OCI-LY7 (cell line): Measurements from ENCODE around the gene IPCEF1.

Experiments used
- CTCF ChIP-seq: fragments of 200-600 bp; sonication (generic); conservative IDR thresholded peaks from 2 replicates; pipeline ENCODE4 v1.5.1; 2014; ENCODE audit warnings: mild to moderate bottlenecking, antibody characterized with exemption, low read length, moderate library complexity, mixed read lengths
- EZH2phosphoT487 ChIP-seq: fragments of 200-600 bp; sonication (generic); IDR thresholded peaks from 2 replicates; pipeline ENCODE4 v1.6.1; 2018; ENCODE audit warnings: low read depth, borderline replicate concordance, mild to moderate bottlenecking, mixed run types, antibody characterized with exemption, low read length, moderate library complexity, mixed read lengths

GRCh38 chr6:154267508-154268106 lies 89.0 kb downstream of the IPCEF1 start:
- TF ChIP-seq CTCF (no peak), EZH2phosphoT487 (no peak)
